ENCODE data around the gene GFPT2. TPM values are rescaled to one million over a fixed set of nuclear protein-coding genes. Genes with fewer than 3 reads are reported as not detected.

Gene GFPT2
- total and polyA plus RNA-seq, 2 of the 8 experiments (the other 6 are each of a cell fraction or from before 2014, with no cell fraction given), result 83.7 to 143 TPM

DNA sequence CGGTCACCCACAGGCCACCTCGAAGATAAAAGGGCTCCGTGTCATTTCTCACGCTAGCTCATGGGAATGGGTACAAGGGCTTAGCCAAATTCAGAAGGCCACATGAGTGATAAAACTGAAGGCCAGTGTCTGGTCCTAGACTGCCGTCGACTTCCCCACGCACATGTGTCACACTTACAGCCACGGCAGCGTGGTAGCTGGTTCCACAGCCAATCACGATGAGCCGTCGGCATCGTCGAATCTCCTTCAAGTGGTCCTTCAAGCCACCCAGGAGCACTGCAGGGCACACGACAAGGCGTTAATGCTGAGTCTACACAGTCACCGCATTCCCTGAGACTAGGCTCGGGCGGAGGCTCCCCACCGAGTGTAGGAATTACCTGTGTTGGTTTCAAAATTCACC lies 36.5 kb downstream of the GFPT2 start:
- no peak overlapping the region for H3K18ac ChIP-seq (ENCODE audit: extremely low read depth, low read length)
- ChIA-PET POLR2A (ENCODE audit: partially characterized antibody) (interaction anchor here (1.1 to 2.2 kb wide), 7 partner anchors 9 to 27 kb away, joined by 3 to 13 read pairs (median 4); no protein-coding TSS in a partner anchor), CTCF (ENCODE audit: partially characterized antibody) (interaction anchor here (0.6 to 10.5 kb wide), 30 partner anchors 13 to 482 kb away, joined by 3 to 192 read pairs (median 4); no protein-coding TSS in a partner anchor)
- H3K4me2 ChIP-seq (ENCODE audit: insufficient read depth in 1 of 2, low read depth in 2 of 2, low read length in 2 of 2), result no peak overlapping the region
- no peaks in the 10 kb centered on the region for H3K4me1 ChIP-seq (replicated peaks in 1 of 4; ENCODE audit: control insufficient read depth in 3 of 4, insufficient read depth in 4 of 4, low read length in 3 of 4)
- FAIRE-seq (no peak), DNase-seq (ENCODE audit: low read depth in 1 of 2, low spot score in 2 of 2) (no peak)
- H2BK120ac ChIP-seq (replicated peaks; ENCODE audit: low read depth, low read length), result no peak overlapping the region
- H2AK5ac ChIP-seq (ENCODE audit: low read depth, low read length), result no peak overlapping the region
- H4K91ac ChIP-seq (replicated peaks; ENCODE audit: insufficient read length, low read length), result no peak overlapping the region
- no peak overlapping the region for H2AFZ ChIP-seq (ENCODE audit: low read length)
- H4K5ac ChIP-seq (ENCODE audit: insufficient read length, low read depth, low read length), result no peak overlapping the region
- H3K9me3 ChIP-seq (ENCODE audit: insufficient read depth in 2 of 2, low read depth in 1 of 2, low read length in 1 of 2), result no peaks in the 10 kb centered on the region
- no peak overlapping the region for H3K4me3 ChIP-seq (ENCODE audit: extremely low read depth in 1 of 4, insufficient read depth in 2 of 4, low read depth in 3 of 4, low read length in 4 of 4)
- H3K56ac ChIP-seq (replicated peaks; ENCODE audit: insufficient read length, low read depth, low read length), result no peak overlapping the region
- H4K8ac ChIP-seq (ENCODE audit: extremely low read depth, insufficient read depth, low read length), result no peak overlapping the region
- H3K79me2 ChIP-seq (ENCODE audit: control insufficient read depth in 1 of 2, insufficient read depth in 2 of 2, low read length in 2 of 2), result no peaks in the 10 kb centered on the region
- no peaks in the 10 kb centered on the region for H3K23me2 ChIP-seq (ENCODE audit: low read depth, low read length)
- no peak overlapping the region for H2BK20ac ChIP-seq (ENCODE audit: low read length)
- WGBS, 2 experiments (ENCODE audit: extremely low coverage in 1 of 2, insufficient coverage in 1 of 2, insufficient read length in 1 of 2, insufficient replicate concordance in 2 of 2, low coverage in 1 of 2, low lambda C conversion rate in 2 of 2, missing lambda C conversion rate in 1 of 2), result 95% methylated on average over 20 of the region's 20 CpGs; no CpG with 5 or more reads in 1 of the 2 experiments
- H2BK12ac ChIP-seq (ENCODE audit: low read depth, low read length), result no peak overlapping the region
- H4K20me1 ChIP-seq (replicated peaks in 1 of 2; ENCODE audit: control insufficient read depth in 1 of 2, insufficient read depth in 2 of 2, low read length in 2 of 2), result peaks cover 4% of the 10 kb centered on the region in 2 experiments
- no peak overlapping the region for H3K27ac ChIP-seq (ENCODE audit: low read depth, low read length)
- H3K4ac ChIP-seq (replicated peaks; ENCODE audit: insufficient read length, low read depth, low read length), result no peak overlapping the region
- no peak overlapping the region for H2BK15ac ChIP-seq (ENCODE audit: low read length)
- H2BK5ac ChIP-seq (ENCODE audit: low read depth, low read length), result no peak overlapping the region
- H3K36me3 ChIP-seq (ENCODE audit: control insufficient read depth in 2 of 4, insufficient read depth in 4 of 4, low read length in 3 of 4), result peaks cover 24 to 78% (median 63%) of the 10 kb centered on the region in 4 experiments
- no peak overlapping the region for H3K23ac ChIP-seq (ENCODE audit: insufficient read length)
- H3K79me1 ChIP-seq (ENCODE audit: low read depth, low read length), result no peaks in the 10 kb centered on the region
- H3K27me3 ChIP-seq (replicated peaks in 1 of 4; ENCODE audit: control insufficient read depth in 3 of 4, extremely low read depth in 1 of 4, insufficient read depth in 3 of 4, low read length in 3 of 4), result no peaks in the 10 kb centered on the region
- H3K14ac ChIP-seq (ENCODE audit: insufficient read length), result no peak overlapping the region
- no peak overlapping the region for H3K9ac ChIP-seq (replicated peaks in 1 of 4; ENCODE audit: extremely low read depth in 1 of 4, low read depth in 3 of 4, low read length in 3 of 4)
- TF ChIP-seq KDM5A (IDR thresholded peaks at IDR 0.05; ENCODE audit: low read length), result no peak
- TF ChIP-seq SP4 (IDR thresholded peaks at IDR 0.05; ENCODE audit: low read length), result no peak
- no peak for TF ChIP-seq ASH2L (IDR thresholded peaks at IDR 0.05; ENCODE audit: low read length)
- no peak for TF ChIP-seq SIN3A (conservative IDR thresholded peaks at IDR 0.05 in 1 of 2, IDR thresholded peaks at IDR 0.05 in 1 of 2; ENCODE audit: low read depth in 1 of 2, low read length in 2 of 2)
- TF ChIP-seq GABPA (IDR thresholded peaks at IDR 0.05; ENCODE audit: borderline replicate concordance, insufficient read depth, low read length), result no peak
- TF ChIP-seq CBX8 (IDR thresholded peaks at IDR 0.05; ENCODE audit: borderline replicate concordance, low read depth, low read length), result no peak
- no peak for TF ChIP-seq NRF1 (IDR thresholded peaks at IDR 0.05; ENCODE audit: low read depth, low read length)
- TF ChIP-seq TBP (IDR thresholded peaks at IDR 0.05; ENCODE audit: low read depth, low read length), result no peak
- no peak for TF ChIP-seq RXRA (IDR thresholded peaks at IDR 0.05; ENCODE audit: insufficient read depth, low read depth, low read length)
- no peak for TF ChIP-seq HDAC6 (IDR thresholded peaks at IDR 0.05; ENCODE audit: low read depth, low read length)
- TF ChIP-seq, protein P1, sequence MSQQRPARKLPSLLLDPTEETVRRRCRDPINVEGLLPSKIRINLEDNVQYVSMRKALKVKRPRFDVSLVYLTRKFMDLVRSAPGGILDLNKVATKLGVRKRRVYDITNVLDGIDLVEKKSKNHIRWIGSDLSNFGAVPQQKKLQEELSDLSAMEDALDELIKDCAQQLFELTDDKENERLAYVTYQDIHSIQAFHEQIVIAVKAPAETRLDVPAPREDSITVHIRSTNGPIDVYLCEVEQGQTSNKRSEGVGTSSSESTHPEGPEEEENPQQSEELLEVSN (IDR thresholded peaks at IDR 0.05), result no peak
- no peak for TF ChIP-seq SAP30 (IDR thresholded peaks at IDR 0.05; ENCODE audit: insufficient read depth, insufficient replicate concordance, low read length)
- TF ChIP-seq FOSL1 (IDR thresholded peaks at IDR 0.05; ENCODE audit: insufficient read depth, low read depth, low read length), result no peak

Measured in H1 (cell line).